ENCODE results near the gene SIX4.

The SIX4 gene

DNA sequence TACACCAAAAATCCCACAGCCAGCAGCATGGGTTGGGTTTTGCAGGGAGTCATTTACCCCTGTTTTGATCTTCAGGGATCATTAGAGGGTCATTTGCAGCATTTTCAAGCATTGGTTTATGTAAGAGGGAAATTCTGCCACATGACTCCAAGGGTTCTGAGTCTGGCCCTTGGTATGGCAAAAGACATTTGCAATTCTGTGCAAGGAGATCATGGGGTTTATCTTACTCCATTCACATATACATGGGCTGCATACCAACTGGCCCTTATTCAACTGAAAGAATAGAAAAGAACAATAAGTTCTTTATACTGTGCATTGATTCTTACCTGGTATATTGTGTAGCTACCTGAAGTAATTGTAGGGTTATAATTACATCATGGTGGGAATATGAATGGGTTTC is 13.7 kb downstream of the SIX4 start:
- TF ChIP-seq, protein P1, sequence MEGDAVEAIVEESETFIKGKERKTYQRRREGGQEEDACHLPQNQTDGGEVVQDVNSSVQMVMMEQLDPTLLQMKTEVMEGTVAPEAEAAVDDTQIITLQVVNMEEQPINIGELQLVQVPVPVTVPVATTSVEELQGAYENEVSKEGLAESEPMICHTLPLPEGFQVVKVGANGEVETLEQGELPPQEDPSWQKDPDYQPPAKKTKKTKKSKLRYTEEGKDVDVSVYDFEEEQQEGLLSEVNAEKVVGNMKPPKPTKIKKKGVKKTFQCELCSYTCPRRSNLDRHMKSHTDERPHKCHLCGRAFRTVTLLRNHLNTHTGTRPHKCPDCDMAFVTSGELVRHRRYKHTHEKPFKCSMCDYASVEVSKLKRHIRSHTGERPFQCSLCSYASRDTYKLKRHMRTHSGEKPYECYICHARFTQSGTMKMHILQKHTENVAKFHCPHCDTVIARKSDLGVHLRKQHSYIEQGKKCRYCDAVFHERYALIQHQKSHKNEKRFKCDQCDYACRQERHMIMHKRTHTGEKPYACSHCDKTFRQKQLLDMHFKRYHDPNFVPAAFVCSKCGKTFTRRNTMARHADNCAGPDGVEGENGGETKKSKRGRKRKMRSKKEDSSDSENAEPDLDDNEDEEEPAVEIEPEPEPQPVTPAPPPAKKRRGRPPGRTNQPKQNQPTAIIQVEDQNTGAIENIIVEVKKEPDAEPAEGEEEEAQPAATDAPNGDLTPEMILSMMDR (IDR thresholded peaks at IDR 0.05; ENCODE audit: borderline replicate concordance, control extremely low read depth, extremely low read depth, insufficient read depth, missing control alignments) = no peak
- no peak for DNase-seq (ENCODE audit: low spot score)
- in situ Hi-C loops (cut with MboI; ENCODE audit: low sequenced_read_pairs, unreplicated experiment) = no loop called here

DNA sequence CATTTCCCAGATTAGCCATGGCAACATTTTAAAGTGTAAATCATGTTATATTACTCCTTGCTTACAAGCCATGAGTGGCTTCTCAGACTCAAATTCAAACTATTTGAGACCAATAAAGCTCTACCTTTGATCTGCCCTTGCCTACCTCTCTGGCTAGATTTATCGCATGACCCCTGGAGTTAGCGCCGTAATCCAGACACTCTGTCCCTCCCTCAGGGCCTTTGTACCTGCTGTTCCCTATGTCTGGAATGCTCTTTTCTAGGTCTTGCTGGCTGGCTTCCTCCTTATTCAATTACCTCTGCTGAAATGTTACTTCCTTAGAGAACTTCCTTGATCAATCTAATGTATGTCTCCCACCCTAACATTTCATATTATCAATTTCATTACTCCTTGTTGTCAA is 16.3 kb downstream of the SIX4 start:
- TF ChIP-seq, protein P1 (IDR thresholded peaks at IDR 0.05; ENCODE audit: borderline replicate concordance, control extremely low read depth, extremely low read depth, insufficient read depth, missing control alignments) = no peak
- in situ Hi-C loops (cut with MboI; ENCODE audit: low sequenced_read_pairs, unreplicated experiment) = no loop called here
- no peak for DNase-seq (ENCODE audit: low spot score)

DNA sequence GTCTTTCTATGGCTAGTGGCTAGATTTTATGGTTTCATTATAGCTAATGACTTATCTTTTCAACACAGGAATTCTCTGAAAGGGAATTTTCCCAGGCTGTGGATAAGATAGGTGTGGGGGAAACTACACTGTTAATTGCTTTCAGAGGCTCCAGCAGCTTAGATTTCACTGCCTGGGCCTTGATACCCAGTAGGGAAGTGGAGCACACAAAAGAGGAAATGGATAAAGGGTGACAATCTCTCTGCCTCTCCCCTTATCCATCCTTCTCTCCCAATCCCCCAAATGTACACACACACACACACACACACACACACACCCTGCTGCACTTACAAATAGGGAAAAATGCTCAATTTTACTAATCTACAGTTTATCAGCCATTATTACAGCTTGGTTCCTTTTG is 19.1 kb downstream of the SIX4 start:
- in situ Hi-C loops (cut with MboI; ENCODE audit: low sequenced_read_pairs, unreplicated experiment) = no loop called here
- DNase-seq (ENCODE audit: low spot score) = no peak
- TF ChIP-seq, protein P1 (IDR thresholded peaks at IDR 0.05; ENCODE audit: borderline replicate concordance, control extremely low read depth, extremely low read depth, insufficient read depth, missing control alignments) = no peak

DNA sequence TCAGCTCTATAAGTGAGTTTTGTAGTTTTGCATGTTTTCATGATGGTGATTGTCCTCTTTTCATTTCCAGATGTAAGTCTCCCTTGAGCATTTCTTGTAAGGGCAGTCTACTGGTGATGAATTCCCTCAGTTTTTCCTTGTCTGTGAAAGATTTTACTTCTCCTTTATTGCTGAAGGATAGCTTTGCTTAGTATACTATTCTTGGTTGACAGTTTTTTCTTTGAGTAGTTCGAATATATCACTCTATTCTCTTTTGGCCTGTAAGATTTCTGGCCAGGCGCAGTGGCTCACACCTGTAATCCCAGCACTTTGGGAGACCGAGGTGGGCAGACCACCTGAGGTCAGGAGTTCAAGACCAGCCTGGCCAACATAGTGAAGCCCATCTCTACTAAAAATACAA is 23.6 kb downstream of the SIX4 start:
- in situ Hi-C loops (cut with MboI; ENCODE audit: low sequenced_read_pairs, unreplicated experiment) = no loop called here
- no peak for DNase-seq (ENCODE audit: low spot score)
- TF ChIP-seq, protein P1 (IDR thresholded peaks at IDR 0.05; ENCODE audit: borderline replicate concordance, control extremely low read depth, extremely low read depth, insufficient read depth, missing control alignments) = no peak

DNA sequence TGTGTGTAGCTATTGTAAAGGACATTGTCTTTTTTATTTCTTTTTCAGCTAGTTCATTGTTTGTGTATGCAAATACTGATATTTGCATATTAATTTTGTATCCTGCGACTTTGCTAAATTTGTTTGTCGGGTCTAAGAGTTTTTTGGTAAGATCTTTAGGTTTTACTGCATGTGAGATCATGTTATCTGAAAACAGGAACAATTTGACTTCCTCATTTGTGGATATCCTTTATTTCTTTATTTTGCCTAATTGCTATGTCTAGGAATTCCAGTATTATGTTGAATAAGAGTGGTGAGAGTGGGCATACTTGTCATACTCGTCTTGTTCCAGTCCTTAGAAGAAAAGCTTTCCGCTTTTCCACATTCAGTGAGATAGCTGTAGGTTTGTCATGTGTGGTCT is 28.8 kb downstream of the SIX4 start:
- in situ Hi-C loops (cut with MboI; ENCODE audit: low sequenced_read_pairs, unreplicated experiment) = no loop called here
- TF ChIP-seq, protein P1 (IDR thresholded peaks at IDR 0.05; ENCODE audit: borderline replicate concordance, control extremely low read depth, extremely low read depth, insufficient read depth, missing control alignments) = no peak
- no peak for DNase-seq (ENCODE audit: low spot score)

DNA sequence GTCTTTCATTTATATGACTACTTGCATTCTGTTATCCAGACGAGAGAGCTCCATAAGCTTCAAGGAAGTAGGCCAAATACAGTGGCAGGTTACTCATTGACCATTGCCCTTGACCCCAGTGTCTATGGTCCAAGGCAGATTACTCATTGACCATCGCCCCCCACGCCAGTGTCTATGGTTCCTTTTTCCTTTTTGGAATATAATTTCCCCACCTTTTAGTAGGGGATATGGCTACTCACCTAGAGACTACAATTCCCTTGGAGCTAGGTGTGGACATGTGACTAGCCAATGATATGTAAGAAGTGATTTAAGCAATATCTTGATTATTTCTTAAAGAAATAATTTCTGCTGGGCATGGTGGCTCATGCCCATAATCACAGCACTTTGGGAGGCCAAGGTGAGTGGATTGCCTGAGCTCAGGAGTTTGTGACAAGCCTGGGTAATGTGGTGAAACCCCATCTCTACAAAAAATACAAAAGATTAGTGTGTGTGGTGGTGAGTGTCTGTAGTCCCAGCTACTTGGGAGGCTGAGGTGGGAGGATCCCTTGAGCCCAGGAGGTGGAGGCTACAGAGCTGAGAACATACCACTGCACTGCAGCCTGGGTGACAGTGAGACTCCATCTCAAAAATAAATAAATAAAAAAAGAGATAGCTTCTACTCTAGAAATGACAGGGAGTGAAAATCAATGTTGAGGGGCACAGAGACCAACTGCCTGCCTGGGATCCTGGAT is 32.6 kb downstream of the SIX4 start:
- no peak for DNase-seq (ENCODE audit: low spot score)
- TF ChIP-seq, protein P1 (IDR thresholded peaks at IDR 0.05; ENCODE audit: borderline replicate concordance, control extremely low read depth, extremely low read depth, insufficient read depth, missing control alignments) = no peak
- in situ Hi-C loops (cut with MboI; ENCODE audit: low sequenced_read_pairs, unreplicated experiment) = no loop called here
